ENCODE results near the gene CFAP77.

GRCh38 chr9:132597073-132597775, 187.2 kb downstream of the CFAP77 start:
- TF ChIP-seq CTCF (conservative IDR thresholded peaks at IDR 0.05 in 1 of 2, IDR thresholded peaks at IDR 0.05 in 1 of 2; ENCODE audit: extremely low read depth in 1 of 2, insufficient read depth in 1 of 2, low read depth in 1 of 2, low read length in 2 of 2), result no peak
- no peak for TF ChIP-seq EZH2 (IDR thresholded peaks at IDR 0.05; ENCODE audit: borderline replicate concordance, low read length)
